Endothelial cell of umbilical vein (primary cell): ENCODE data around the gene NRP2.

Experiments used
- CTCF ChIP-seq, 2 donors: IDR thresholded peaks; 1 replicate in 1 of 2; 2 replicates in 1 of 2; pipeline ENCODE4 v1.5.1; 2011; ENCODE audit warnings: low read length in 2 of 2, mild to moderate bottlenecking in 2 of 2, moderate library complexity in 2 of 2, control low read depth in 1 of 2, inconsistent platforms in 1 of 2, low read depth in 1 of 2; ENCODE audit not compliant: insufficient read depth in 1 of 2; ENCODE audit errors: extremely low read depth in 1 of 2
- EZH2 ChIP-seq: IDR thresholded peaks from 2 replicates; pipeline ENCODE4 v1.6.1; 2012; ENCODE audit warnings: borderline replicate concordance, low read depth, mild to moderate bottlenecking, moderate library complexity, low read length, inconsistent platforms; ENCODE audit not compliant: severe bottlenecking
- JUN ChIP-seq: IDR thresholded peaks from 2 replicates; pipeline ENCODE4 v1.6.1; 2011; ENCODE audit warnings: borderline replicate concordance, low read depth; ENCODE audit not compliant: insufficient read length, insufficient read depth
- MAX ChIP-seq: IDR thresholded peaks from 2 replicates; pipeline ENCODE4 v1.6.1; 2011; ENCODE audit not compliant: insufficient read depth, insufficient read length
- POLR2A ChIP-seq: IDR thresholded peaks from 2 replicates; pipeline ENCODE4 v1.6.1; 2012; ENCODE audit warnings: low read depth, mild to moderate bottlenecking, control low read depth, low read length
- POLR2AphosphoS5 ChIP-seq: IDR thresholded peaks from 2 replicates; pipeline ENCODE4 v1.6.1; 2012; ENCODE audit warnings: low read depth, mild to moderate bottlenecking, control low read depth, low read length, moderate library complexity; ENCODE audit not compliant: insufficient read depth

DNA sequence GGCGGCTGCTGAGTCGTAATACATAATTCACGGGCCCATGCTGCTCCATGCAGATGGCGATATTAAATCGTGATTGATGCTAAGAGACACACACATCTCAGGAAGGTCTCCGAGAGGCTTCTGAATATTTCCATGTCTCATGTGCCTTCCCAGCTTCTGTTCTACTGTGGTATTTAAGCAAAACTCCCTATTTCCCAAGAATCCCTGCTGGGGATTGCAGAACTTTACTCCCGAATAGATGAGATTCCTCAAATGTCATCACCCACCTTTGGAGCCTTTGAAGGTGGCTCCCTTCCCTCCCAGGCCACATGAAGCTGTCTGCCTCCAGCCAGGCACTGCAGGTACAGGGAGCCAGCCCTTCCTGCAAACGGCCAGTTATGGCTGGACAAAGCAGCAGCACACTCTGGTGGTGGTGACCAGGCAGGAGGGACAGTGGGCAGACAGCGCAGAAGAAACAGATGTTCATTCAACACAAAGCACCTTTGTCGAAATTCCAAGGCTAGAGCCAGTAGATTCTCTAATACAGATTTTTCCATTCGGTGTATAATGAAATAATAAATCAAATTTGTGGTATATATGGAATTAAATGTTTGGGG lies 14.1 kb downstream of the NRP2 start:
- TF ChIP-seq JUN = no peak
- TF ChIP-seq POLR2A = no peak
- peak in 1 of 2 donors; percentile 12 for TF ChIP-seq CTCF (IDR thresholded peaks at IDR 0.05; ENCODE audit: extremely low read depth in 1 of 2, insufficient read depth in 1 of 2, low read depth in 1 of 2, low read length in 2 of 2)
- no peak for TF ChIP-seq EZH2
- no peak for TF ChIP-seq POLR2AphosphoS5
- TF ChIP-seq MAX = no peak
